Uterus (tissue), 4 donors: ENCODE data around the gene ISYNA1. TPM values are rescaled to one million over a fixed set of nuclear protein-coding genes. Genes with fewer than 3 reads are reported as not detected.

Source experiments
- DNase-seq, 2 donors: peaks; one replicate each; pipeline ENCODE4 v3.0.0-alpha.2; 2019 to 2020
- H3K27ac ChIP-seq, 2 donors: fragments of 200-600 bp; sonication (generic); 1 replicate in 1 of 2; 2 replicates in 1 of 2; pipeline ENCODE4 v1.5.1; 2016 to 2018
- H3K27me3 ChIP-seq, 2 donors: fragments of 200-600 bp; sonication (generic); one replicate each; pipeline ENCODE4 v1.5.1; 2018 to 2019; ENCODE audit warnings: control low read depth in 1 of 2
- H3K36me3 ChIP-seq, 2 donors: fragments of 200-600 bp; sonication (generic); one replicate each; pipeline ENCODE4 v1.5.1; 2019; ENCODE audit warnings: control low read depth in 1 of 2
- H3K4me1 ChIP-seq, 2 donors: fragments of 200-600 bp; sonication (generic); one replicate each; pipeline ENCODE4 v1.5.1; 2018 to 2019; ENCODE audit warnings: control low read depth in 1 of 2
- H3K4me3 ChIP-seq, 2 donors: fragments of 200-600 bp; sonication (generic); 1 replicate in 1 of 2; 2 replicates in 1 of 2; pipeline ENCODE4 v1.5.1; 2018 to 2019; ENCODE audit warnings: mild to moderate bottlenecking in 1 of 2
- H3K9me3 ChIP-seq, 2 donors: fragments of 200-600 bp; sonication (generic); one replicate each; pipeline ENCODE4 v1.5.1; 2019; ENCODE audit warnings: control low read depth in 1 of 2
- POLR2A ChIP-seq, 2 donors: fragments of 450-650 bp; IDR thresholded peaks; one replicate each; pipeline ENCODE4 v1.6.1; 2016; ENCODE audit warnings: antibody characterized with exemption in 2 of 2, mild to moderate bottlenecking in 1 of 2, moderate library complexity in 1 of 2
- intact Hi-C: fragments of 100-400 bp; cut with DNase I; formaldehyde crosslinking; loops from one replicate; pipeline ENCODE4 v1.15.1; 2023; ENCODE audit warnings: low total_unique reads
- total RNA-seq, 4 donors: library from RNA; depleted of rRNA in 3 of 4; stranded (reverse); fragments of >200 nt in 3 of 4; gene quantifications; one replicate each; pipeline versions ENCODE4 v1.1.0 to v1.2.4, GENCODE V29; 2014 to 2023
- TF ChIP-seq, protein P1 (sequence below), 4 experiments: fragments of 200-600 bp in 2 of 4; fragments of 450-650 bp in 2 of 4; sonication (generic) in 2 of 4; IDR thresholded peaks; one replicate each; pipeline ENCODE4 v1.5.1; 2016 to 2019; ENCODE audit warnings: antibody characterized with exemption in 4 of 4, mild to moderate bottlenecking in 2 of 4, moderate library complexity in 1 of 4
- donor health status: DM: yes; HTN: yes; CAD: no.

Gene ISYNA1
- total RNA-seq, 4 donors from 2014 or later: 56.8 to 152 (median 106) TPM

GRCh38 chr19:18397242-18398202 is 40.4 kb downstream of the ISYNA1 start, which contains the start of gene LRRC25:
TSS of gene LRRC25 (minus strand) at chr19:18397622. CDS start at chr19:18396963, 659 bp downstream.
- intact Hi-C loops: no loop called here
- Histone ChIP-seq H3K27me3 (peaks cover 6% of the 10 kb centered on the region in 2 donors), H3K4me3 (no peak within 1 kb of the TSS), H3K27ac (no peak within 1 kb of the TSS), H3K36me3 (no peaks in the 10 kb centered on the region), H3K4me1 (no peaks in the 10 kb centered on the region), H3K9me3 (no peaks in the 10 kb centered on the region)
- DNase-seq: no peak
- TF ChIP-seq, protein P1, sequence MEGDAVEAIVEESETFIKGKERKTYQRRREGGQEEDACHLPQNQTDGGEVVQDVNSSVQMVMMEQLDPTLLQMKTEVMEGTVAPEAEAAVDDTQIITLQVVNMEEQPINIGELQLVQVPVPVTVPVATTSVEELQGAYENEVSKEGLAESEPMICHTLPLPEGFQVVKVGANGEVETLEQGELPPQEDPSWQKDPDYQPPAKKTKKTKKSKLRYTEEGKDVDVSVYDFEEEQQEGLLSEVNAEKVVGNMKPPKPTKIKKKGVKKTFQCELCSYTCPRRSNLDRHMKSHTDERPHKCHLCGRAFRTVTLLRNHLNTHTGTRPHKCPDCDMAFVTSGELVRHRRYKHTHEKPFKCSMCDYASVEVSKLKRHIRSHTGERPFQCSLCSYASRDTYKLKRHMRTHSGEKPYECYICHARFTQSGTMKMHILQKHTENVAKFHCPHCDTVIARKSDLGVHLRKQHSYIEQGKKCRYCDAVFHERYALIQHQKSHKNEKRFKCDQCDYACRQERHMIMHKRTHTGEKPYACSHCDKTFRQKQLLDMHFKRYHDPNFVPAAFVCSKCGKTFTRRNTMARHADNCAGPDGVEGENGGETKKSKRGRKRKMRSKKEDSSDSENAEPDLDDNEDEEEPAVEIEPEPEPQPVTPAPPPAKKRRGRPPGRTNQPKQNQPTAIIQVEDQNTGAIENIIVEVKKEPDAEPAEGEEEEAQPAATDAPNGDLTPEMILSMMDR (IDR thresholded peaks at IDR 0.05): no peak
- TF ChIP-seq POLR2A (IDR thresholded peaks at IDR 0.05): no peak

- intact Hi-C loops: no loop called here
- no peak for DNase-seq
- no peaks in the 10 kb centered on the region for H3K36me3 ChIP-seq
- no peaks in the 10 kb centered on the region for H3K4me1 ChIP-seq
- no peaks in the 10 kb centered on the region for H3K9me3 ChIP-seq
- no peak overlapping the region for H3K4me3 ChIP-seq
- H3K27me3 ChIP-seq: peaks cover 6% of the 10 kb centered on the region in 2 donors
- no peak overlapping the region for H3K27ac ChIP-seq
- TF ChIP-seq, protein P1 (IDR thresholded peaks at IDR 0.05): no peak
- TF ChIP-seq POLR2A (IDR thresholded peaks at IDR 0.05): no peak
Observed at GRCh38 chr19:18396471-18397241, 41.3 kb downstream of the ISYNA1 start.

DNA sequence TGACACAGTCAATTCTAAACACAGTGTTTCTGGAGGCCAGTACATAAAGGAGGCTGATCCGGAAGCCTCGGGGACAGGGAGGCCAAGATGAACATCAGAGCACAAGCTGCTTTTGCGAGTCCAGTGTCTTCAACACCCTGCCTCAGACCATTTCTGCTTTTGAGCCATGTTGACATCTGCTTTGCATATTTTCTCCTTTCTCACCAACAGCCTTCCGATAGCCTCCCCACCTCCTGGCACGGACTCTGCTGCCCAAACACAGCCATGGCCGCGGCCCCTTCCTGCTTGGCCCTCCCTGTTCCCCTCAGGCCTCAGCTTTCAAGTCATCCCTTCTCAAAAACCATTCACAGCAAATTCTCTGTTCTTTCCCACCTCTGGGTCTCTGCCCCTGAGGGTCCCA is 44.1 kb downstream of the ISYNA1 start:
- Histone ChIP-seq H3K9me3 (no peaks in the 10 kb centered on the region), H3K4me1 (no peaks in the 10 kb centered on the region), H3K27me3 (peaks cover 6% of the 10 kb centered on the region in 2 donors), H3K4me3 (no peak overlapping the region), H3K27ac (no peak overlapping the region), H3K36me3 (no peaks in the 10 kb centered on the region)
- no peak for DNase-seq
- intact Hi-C loops: no loop called here
- TF ChIP-seq, protein P1 (IDR thresholded peaks at IDR 0.05): no peak
- no peak for TF ChIP-seq POLR2A (IDR thresholded peaks at IDR 0.05)

DNA sequence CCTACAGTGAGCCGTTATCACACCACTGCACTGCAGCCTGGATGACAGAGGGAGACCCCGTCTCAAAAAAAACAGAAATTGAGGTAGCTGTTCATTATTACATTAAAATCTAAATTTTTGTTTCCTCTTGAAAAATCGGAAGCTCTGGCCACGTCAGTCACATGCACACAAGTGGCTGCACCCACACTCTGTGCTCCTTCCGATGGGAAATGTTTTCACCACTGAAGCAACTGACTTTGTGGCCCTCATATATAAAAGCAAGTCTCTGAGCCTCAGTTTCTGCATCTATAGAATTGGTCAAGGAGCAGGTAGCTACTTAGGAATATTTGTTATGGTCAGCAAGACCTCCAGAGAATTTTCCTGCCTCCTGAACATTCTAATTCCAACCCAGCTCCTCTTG is 45.0 kb downstream of the ISYNA1 start:
- H3K4me3 ChIP-seq: no peak overlapping the region

More for the DNA sequence above, 45.0 kb downstream of the ISYNA1 start:
- TF ChIP-seq POLR2A (IDR thresholded peaks at IDR 0.05): no peak
- TF ChIP-seq, protein P1 (IDR thresholded peaks at IDR 0.05): no peak
- Histone ChIP-seq H3K27ac (no peak overlapping the region), H3K27me3 (peaks cover 6% of the 10 kb centered on the region in 2 donors), H3K4me1 (peaks cover 0 to 8% of the 10 kb centered on the region in 2 donors), H3K36me3 (no peaks in the 10 kb centered on the region), H3K9me3 (no peaks in the 10 kb centered on the region)
- no peak for DNase-seq
- intact Hi-C loops: no loop called here
